Loucy (cell line): ENCODE measurements around the gene SGMS1.
A peak's percentile ranks its signal among the peaks of the same experiment; 100 is the strongest.

ENCODE experiments used
- H2AFZ ChIP-seq: fragments of 200-600 bp; sonication (generic); 2 replicates; pipeline ENCODE4 v1.6.0; 2016; ENCODE audit warnings: antibody characterized with exemption, mild to moderate bottlenecking, low read length, moderate library complexity
- H3F3A ChIP-seq: fragments of 200-600 bp; 2 replicates; pipeline ENCODE4 v1.6.0; 2016; ENCODE audit warnings: antibody characterized with exemption, low read depth, mild to moderate bottlenecking
- H3K27me3 ChIP-seq: fragments of 200-600 bp; sonication (generic); 2 replicates; pipeline ENCODE4 v1.6.1; 2014; ENCODE audit warnings: low read length, mild to moderate bottlenecking; ENCODE audit not compliant: insufficient read depth, poor library complexity, severe bottlenecking
- H3K36me3 ChIP-seq: fragments of 200-600 bp; sonication (generic); 2 replicates; pipeline ENCODE4 v1.6.1; 2016; ENCODE audit warnings: low read length; ENCODE audit not compliant: insufficient read depth
- H3K4me1 ChIP-seq: fragments of 200-600 bp; sonication (generic); 2 replicates; pipeline ENCODE4 v1.5.1; 2014; ENCODE audit warnings: low read length, mild to moderate bottlenecking; ENCODE audit not compliant: insufficient read depth, poor library complexity, severe bottlenecking
- H3K4me2 ChIP-seq: fragments of 200-600 bp; sonication (generic); 2 replicates; pipeline ENCODE4 v1.6.0; 2014; ENCODE audit warnings: antibody characterized with exemption, low read length, low read depth, mild to moderate bottlenecking; ENCODE audit not compliant: poor library complexity, severe bottlenecking
- H3K4me3 ChIP-seq: fragments of 200-600 bp; sonication (generic); 2 replicates; pipeline ENCODE4 v1.5.1; 2014; ENCODE audit warnings: low read length, mild to moderate bottlenecking, mixed read lengths; ENCODE audit not compliant: poor library complexity, severe bottlenecking
- H3K79me2 ChIP-seq: fragments of 200-600 bp; sonication (generic); 2 replicates; pipeline ENCODE4 v1.6.1; 2014; ENCODE audit warnings: low read length; ENCODE audit not compliant: insufficient read depth
- H3K9ac ChIP-seq: fragments of 200-600 bp; sonication (generic); 2 replicates; pipeline ENCODE4 v1.6.0; 2014; ENCODE audit warnings: mild to moderate bottlenecking, low read depth, low read length, moderate library complexity; ENCODE audit not compliant: poor library complexity, severe bottlenecking
- H3K9me2 ChIP-seq: fragments of 200-600 bp; sonication (generic); replicated peaks from 2 replicates; pipeline ENCODE4 v1.6.1; 2016; ENCODE audit warnings: low read depth, low read length, mixed read lengths
- H3K9me3 ChIP-seq: fragments of 200-600 bp; sonication (generic); 2 replicates; pipeline ENCODE4 v1.6.1; 2014; ENCODE audit warnings: mild to moderate bottlenecking, antibody characterized with exemption, low read length, low read depth; ENCODE audit not compliant: insufficient read depth
- H4K20me1 ChIP-seq: fragments of 200-600 bp; sonication (generic); 2 replicates; pipeline ENCODE4 v1.6.0; 2014; ENCODE audit warnings: antibody characterized with exemption, low read length, mild to moderate bottlenecking; ENCODE audit not compliant: insufficient read depth, poor library complexity, severe bottlenecking
- CTCF ChIP-seq: fragments of 200-600 bp; sonication (generic); conservative IDR thresholded peaks from 2 replicates; pipeline ENCODE4 v1.5.1; 2014; ENCODE audit warnings: mild to moderate bottlenecking, antibody characterized with exemption, low read length
- EZH2phosphoT487 ChIP-seq: fragments of 200-600 bp; IDR thresholded peaks from 2 replicates; pipeline ENCODE4 v1.6.1; 2018; ENCODE audit warnings: antibody characterized with exemption, mild to moderate bottlenecking, moderate library complexity, borderline replicate concordance

Gene SGMS1

DNA sequence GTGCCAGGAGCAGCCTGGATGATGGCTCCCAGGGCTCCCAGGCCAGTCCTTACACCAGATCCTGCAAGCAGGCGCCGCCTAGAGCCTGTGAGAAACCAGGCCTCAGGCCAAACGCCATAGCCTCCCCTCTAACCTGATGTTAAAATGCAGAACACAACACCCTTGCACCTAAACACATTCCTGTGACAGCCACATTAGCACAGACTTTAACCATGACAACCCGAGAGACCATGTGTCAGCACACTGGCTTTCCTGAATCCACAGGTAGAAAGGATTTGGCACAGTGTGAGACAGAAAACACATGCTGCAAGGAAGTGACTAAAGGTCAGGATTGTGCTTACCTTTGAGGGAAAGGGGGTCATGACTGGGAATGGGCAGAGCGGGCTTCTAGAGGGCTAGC is 59.9 kb downstream of the SGMS1 start:
- Histone ChIP-seq H3K9me3 (no peaks in the 10 kb centered on the region), H4K20me1 (no peaks in the 10 kb centered on the region), H2AFZ (no peak overlapping the region), H3K79me2 (no peaks in the 10 kb centered on the region), H3K27me3 (no peaks in the 10 kb centered on the region), H3K36me3 (no peaks in the 10 kb centered on the region), H3K9ac (no peak overlapping the region), H3F3A (no peaks in the 10 kb centered on the region), H3K4me1 (no peaks in the 10 kb centered on the region), H3K4me2 (no peak overlapping the region), H3K9me2 (no peaks in the 10 kb centered on the region), H3K4me3 (no peak overlapping the region)
- TF ChIP-seq CTCF (no peak), EZH2phosphoT487 (no peak)

GRCh38 chr10:50561816-50562215 is 61.9 kb downstream of the SGMS1 start:
- Histone ChIP-seq H3K9ac (no peak overlapping the region), H3K36me3 (no peaks in the 10 kb centered on the region), H3F3A (no peaks in the 10 kb centered on the region), H3K4me2 (no peak overlapping the region), H3K4me1 (no peaks in the 10 kb centered on the region), H2AFZ (no peak overlapping the region), H3K4me3 (no peak overlapping the region), H3K79me2 (no peaks in the 10 kb centered on the region), H4K20me1 (no peaks in the 10 kb centered on the region), H3K27me3 (no peaks in the 10 kb centered on the region), H3K9me3 (no peaks in the 10 kb centered on the region), H3K9me2 (no peaks in the 10 kb centered on the region)
- peak; percentile 79 for TF ChIP-seq CTCF
- no peak for TF ChIP-seq EZH2phosphoT487

GRCh38 chr10:50561266-50561665 is 62.5 kb downstream of the SGMS1 start:
- H3K4me1 ChIP-seq = no peaks in the 10 kb centered on the region
- no peak overlapping the region for H3K9ac ChIP-seq
- no peaks in the 10 kb centered on the region for H3F3A ChIP-seq
- H4K20me1 ChIP-seq = no peaks in the 10 kb centered on the region
- no peaks in the 10 kb centered on the region for H3K36me3 ChIP-seq
- no peak overlapping the region for H3K4me2 ChIP-seq
- H3K9me2 ChIP-seq = no peaks in the 10 kb centered on the region
- H3K4me3 ChIP-seq = no peak overlapping the region
- H2AFZ ChIP-seq = no peak overlapping the region
- no peak for TF ChIP-seq EZH2phosphoT487
- no peak for TF ChIP-seq CTCF
- H3K79me2 ChIP-seq = no peaks in the 10 kb centered on the region
- H3K27me3 ChIP-seq = no peaks in the 10 kb centered on the region
- no peaks in the 10 kb centered on the region for H3K9me3 ChIP-seq
